HG02759 (cell line): ENCODE results near the gene ARSG.

ENCODE experiments used
- ATAC-seq: cut with Tn5 transposase; IDR thresholded peaks from one replicate; pipeline ENCODE4 v1.9.1; 2021; ENCODE audit warnings: mild to moderate bottlenecking, moderate library complexity; ENCODE audit not compliant: unreplicated experiment

The ARSG gene

GRCh38 chr17:68445671-68446070, 154.4 kb downstream of the ARSG start:
- no peak for ATAC-seq

GRCh38 chr17:68446626-68447041, 155.3 kb downstream of the ARSG start:
- no peak for ATAC-seq

GRCh38 chr17:68449021-68449739, 157.9 kb downstream of the ARSG start:
- ATAC-seq, result no peak

- ATAC-seq, result no peak
Observed at GRCh38 chr17:68450391-68450790, 159.1 kb downstream of the ARSG start.

GRCh38 chr17:68450801-68451200, 159.5 kb downstream of the ARSG start:
- no peak for ATAC-seq

GRCh38 chr17:68451670-68452354, 160.5 kb downstream of the ARSG start:
- no peak for ATAC-seq

GRCh38 chr17:68452724-68453290, 161.5 kb downstream of the ARSG start:
- ATAC-seq, result no peak

GRCh38 chr17:68453991-68454665, 162.8 kb downstream of the ARSG start:
- no peak for ATAC-seq

- ATAC-seq, result no peak
Observed at GRCh38 chr17:68455901-68456338, 164.6 kb downstream of the ARSG start.

GRCh38 chr17:68456339-68457167, 165.3 kb downstream of the ARSG start:
- no peak for ATAC-seq

- peak; percentile 42 for ATAC-seq
Observed at GRCh38 chr17:68457168-68457538, 165.9 kb downstream of the ARSG start, which contains the start of gene WIPI1. Gene WIPI1, minus strand, starts transcription at chr17:68457496. Its CDS starts 75 bp downstream, at chr17:68457421.

- ATAC-seq, result peak; percentile 84
Observed at GRCh38 chr17:68457539-68458259, 166.4 kb downstream of the ARSG start.

- ATAC-seq, result no peak
Observed at GRCh38 chr17:68458260-68459036, 167.2 kb downstream of the ARSG start.

GRCh38 chr17:68459037-68459639, 167.8 kb downstream of the ARSG start:
- no peak for ATAC-seq

- ATAC-seq, result no peak
Observed at GRCh38 chr17:68460146-68460545, 168.9 kb downstream of the ARSG start.

GRCh38 chr17:68460715-68461114, 169.4 kb downstream of the ARSG start:
- ATAC-seq, result no peak

- ATAC-seq, result no peak
Observed at GRCh38 chr17:68461122-68461539, 169.8 kb downstream of the ARSG start.

GRCh38 chr17:68461589-68461988, 170.3 kb downstream of the ARSG start:
- no peak for ATAC-seq
